ENCODE results near the gene CAMTA1. TPM values are rescaled to one million over a fixed set of nuclear protein-coding genes. Genes with fewer than 3 reads are reported as not detected.

The CAMTA1 gene
- total and polyA plus RNA-seq, 9 of the 15 experiments (the other 6 are each of a cell fraction or from before 2014, with no cell fraction given), result 43.9 to 161 (median 65.9) TPM

- H3K4me1 ChIP-seq (replicated peaks in 1 of 2; ENCODE audit: control insufficient read depth in 2 of 2, insufficient read depth in 2 of 2, low read length in 2 of 2), result no peaks in the 10 kb centered on the region
- no peak overlapping the region for H2AFZ ChIP-seq (ENCODE audit: low read depth, low read length)
- ChIA-PET POLR2A (interaction anchor here (0.6 kb wide), 1 partner anchor 100 kb away, joined by 3 read pairs; no protein-coding TSS in a partner anchor), CTCF (ENCODE audit: low intra/inter-chr PET ratio) (interaction anchor here (1.5 kb wide), 1 partner anchor 78 kb away, joined by 4 read pairs; no protein-coding TSS in a partner anchor)
- H3K4me3 ChIP-seq, result no peak overlapping the region
- H3K36me3 ChIP-seq (ENCODE audit: control insufficient read depth, insufficient read depth, low read length), result no peaks in the 10 kb centered on the region
- intact Hi-C loops (cut with micrococcal nuclease), result no loop called here
- no peaks in the 10 kb centered on the region for H3K79me2 ChIP-seq (ENCODE audit: control insufficient read depth, insufficient read depth, low read length)
- no peaks in the 10 kb centered on the region for H3K9me3 ChIP-seq (replicated peaks; ENCODE audit: control insufficient read depth, insufficient read depth, low read depth, low read length)
- H3K27me3 ChIP-seq (ENCODE audit: control insufficient read depth in 2 of 2, insufficient read depth in 2 of 2, low read length in 2 of 2), result peaks cover 51 to 55% of the 10 kb centered on the region in 2 experiments
- no peaks in the 10 kb centered on the region for H3K9me1 ChIP-seq (ENCODE audit: control insufficient read depth, insufficient read depth, low read length)
- FAIRE-seq (no peak), DNase-seq (ENCODE audit: extremely low read depth in 1 of 4, low spot score in 3 of 4) (no peak), ATAC-seq (no peak)
- in situ Hi-C loops (cut with MboI), result no loop called here
- H4K20me1 ChIP-seq (replicated peaks; ENCODE audit: control insufficient read depth, insufficient read depth, low read length), result 0 out of 2 replicates have a peak, but pooled peaks cover 5% of the 10 kb centered on the region
- no peak for TF ChIP-seq HDAC6 (IDR thresholded peaks at IDR 0.05; ENCODE audit: low read depth, low read length)
- H3K4me2 ChIP-seq (ENCODE audit: insufficient read depth, low read length), result no peak overlapping the region
- no peak overlapping the region for H3K27ac ChIP-seq (ENCODE audit: extremely low read depth, low read depth, low read length)
- no peak overlapping the region for H3K9ac ChIP-seq (ENCODE audit: insufficient read depth in 1 of 2, low read depth in 2 of 2, low read length in 2 of 2)
- 9% methylated on average over 5 of the region's 5 CpGs for WGBS (ENCODE audit: insufficient coverage, low coverage, missing lambda C conversion rate)
- BruUV-seq (replicated peaks), result no TSS peak
These were observed 962.4 kb downstream of the CAMTA1 start for GRCh38 chr1:7747605-7748004.

GRCh38 chr1:7749126-7749525, 963.9 kb downstream of the CAMTA1 start:
- Histone ChIP-seq H3K36me3 (ENCODE audit: control insufficient read depth, insufficient read depth, low read length) (no peaks in the 10 kb centered on the region), H3K9me3 (replicated peaks; ENCODE audit: control insufficient read depth, insufficient read depth, low read depth, low read length) (no peaks in the 10 kb centered on the region), H3K4me1 (replicated peaks in 1 of 2; ENCODE audit: control insufficient read depth in 2 of 2, insufficient read depth in 2 of 2, low read length in 2 of 2) (no peaks in the 10 kb centered on the region), H3K4me3 (no peak overlapping the region), H3K79me2 (ENCODE audit: control insufficient read depth, insufficient read depth, low read length) (no peaks in the 10 kb centered on the region), H3K9me1 (ENCODE audit: control insufficient read depth, insufficient read depth, low read length) (no peaks in the 10 kb centered on the region), H3K9ac (ENCODE audit: insufficient read depth in 1 of 2, low read depth in 2 of 2, low read length in 2 of 2) (no peak overlapping the region), H3K27me3 (ENCODE audit: control insufficient read depth in 2 of 2, insufficient read depth in 2 of 2, low read length in 2 of 2) (peaks cover 44 to 49% of the 10 kb centered on the region in 2 experiments), H2AFZ (ENCODE audit: low read depth, low read length) (no peak overlapping the region), H4K20me1 (replicated peaks; ENCODE audit: control insufficient read depth, insufficient read depth, low read length) (0 out of 2 replicates have a peak, but pooled peaks cover 5% of the 10 kb centered on the region), H3K27ac (ENCODE audit: extremely low read depth, low read depth, low read length) (no peak overlapping the region), H3K4me2 (ENCODE audit: insufficient read depth, low read length) (no peak overlapping the region)
- no peak for FAIRE-seq
- POLR2A ChIA-PET, result interaction anchor here (0.6 to 1.4 kb wide), 4 partner anchors 11 to 1301 kb away, joined by 3 to 6 read pairs (median 3); no protein-coding TSS in a partner anchor
- intact Hi-C loops (cut with micrococcal nuclease), result no loop called here
- TF ChIP-seq E2F5 (CRISPR knock-in tag; IDR thresholded peaks at IDR 0.05) (no peak), DLX4 (CRISPR knock-in tag; IDR thresholded peaks at IDR 0.05) (no peak), ELF4 (CRISPR knock-in tag; IDR thresholded peaks at IDR 0.05) (no peak), BMI1 (IDR thresholded peaks at IDR 0.05; ENCODE audit: low read length) (0 out of 2 replicates have a peak, but pooled peaks have one; percentile 11), NFIC (IDR thresholded peaks at IDR 0.05) (peak; percentile 56), HMGN3 (IDR thresholded peaks at IDR 0.05; ENCODE audit: borderline replicate concordance, extremely low read depth, insufficient read length, low read depth, low read length) (no peak)
- WGBS (ENCODE audit: insufficient coverage, low coverage, missing lambda C conversion rate), result 2% methylated on average over 5 of the region's 5 CpGs
- BruUV-seq (replicated peaks), result no TSS peak
- ATAC-seq, result no peak
- CTCF ChIA-PET (ENCODE audit: low intra/inter-chr PET ratio), result interaction anchor here (6.1 kb wide), 1 partner anchor 81 kb away, joined by 58 read pairs; no protein-coding TSS in a partner anchor
- DNase-seq (ENCODE audit: extremely low read depth in 1 of 4, low spot score in 3 of 4), result no peak
- in situ Hi-C loops (cut with MboI), result no loop called here
